NT2/D1 (cell line): ENCODE data around the gene SERPINA1.

Experiments
- YY1 ChIP-seq: IDR thresholded peaks from 2 replicates; pipeline ENCODE4 v1.6.1; 2011; ENCODE audit not compliant: insufficient read length, insufficient read depth
- ZNF274 ChIP-seq: IDR thresholded peaks from 2 replicates; pipeline ENCODE4 v1.6.1; 2011; ENCODE audit warnings: mild to moderate bottlenecking, low read depth, low read length

- TF ChIP-seq YY1, result no peak
- TF ChIP-seq ZNF274, result no peak
These were observed 7.9 kb downstream of the SERPINA1 start for GRCh38 chr14:94380225-94381148.
